Measurements from ENCODE around the gene ZNF624.
"Not testable (repeated sequence)": the region's sequence is repeated elsewhere in the genome, so short reads cannot be mapped to it uniquely, and the experiment has no call there.

GRCh38 chr17:16697603-16698002 is 44.0 kb upstream of the ZNF624 start:
- not testable (repeated sequence) for TF ChIP-seq ZNF274 (IDR thresholded peaks at IDR 0.05; ENCODE audit: low read depth, low read length); YY1 (IDR thresholded peaks at IDR 0.05; ENCODE audit: insufficient read depth, insufficient read length)
